COLO668 (cell line): ENCODE measurements around the gene BFAR.
"Not testable (repeated sequence)": the region's sequence is repeated elsewhere in the genome, so short reads cannot be mapped to it uniquely, and the experiment has no call there.

Experiments
- DNase-seq: peaks from one replicate; lab custom pipeline; 2025; ENCODE audit not compliant: unreplicated experiment; lab: John Stamatoyannopoulos, UW

BFAR gene

GRCh38 chr16:14685870-14686793 lies 53.4 kb downstream of the BFAR start:
- not testable (repeated sequence) for DNase-seq

- not testable (repeated sequence) for DNase-seq
Measured at GRCh38 chr16:14694129-14694528, 61.4 kb downstream of the BFAR start, which contains the start of gene PLA2G10. PLA2G10 (minus strand) TSS chr16:14694308; CDS start chr16:14694229, 79 bp downstream.

GRCh38 chr16:14701859-14702258 lies 69.1 kb downstream of the BFAR start:
- DNase-seq = not testable (repeated sequence)

DNA sequence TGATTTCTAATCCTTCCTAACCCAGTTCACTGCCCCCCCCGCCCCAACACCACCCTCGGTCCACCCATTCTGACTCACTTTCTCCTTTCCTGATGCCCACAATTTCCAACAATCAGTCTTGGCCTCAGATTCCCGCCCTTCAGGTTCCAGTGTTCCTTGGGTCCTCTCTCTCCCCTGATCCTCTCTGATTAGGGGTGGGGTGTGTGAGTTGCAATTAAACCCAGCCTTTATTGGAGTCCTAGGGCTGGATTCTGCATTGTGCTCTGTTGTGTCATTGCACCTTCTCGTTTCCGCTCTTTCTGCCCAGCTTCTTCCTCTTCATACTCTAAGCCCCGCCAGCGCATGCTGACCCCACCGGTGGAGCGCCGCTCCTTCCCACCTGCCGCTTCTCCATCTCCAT lies 69.9 kb downstream of the BFAR start:
- not testable (repeated sequence) for DNase-seq

DNA sequence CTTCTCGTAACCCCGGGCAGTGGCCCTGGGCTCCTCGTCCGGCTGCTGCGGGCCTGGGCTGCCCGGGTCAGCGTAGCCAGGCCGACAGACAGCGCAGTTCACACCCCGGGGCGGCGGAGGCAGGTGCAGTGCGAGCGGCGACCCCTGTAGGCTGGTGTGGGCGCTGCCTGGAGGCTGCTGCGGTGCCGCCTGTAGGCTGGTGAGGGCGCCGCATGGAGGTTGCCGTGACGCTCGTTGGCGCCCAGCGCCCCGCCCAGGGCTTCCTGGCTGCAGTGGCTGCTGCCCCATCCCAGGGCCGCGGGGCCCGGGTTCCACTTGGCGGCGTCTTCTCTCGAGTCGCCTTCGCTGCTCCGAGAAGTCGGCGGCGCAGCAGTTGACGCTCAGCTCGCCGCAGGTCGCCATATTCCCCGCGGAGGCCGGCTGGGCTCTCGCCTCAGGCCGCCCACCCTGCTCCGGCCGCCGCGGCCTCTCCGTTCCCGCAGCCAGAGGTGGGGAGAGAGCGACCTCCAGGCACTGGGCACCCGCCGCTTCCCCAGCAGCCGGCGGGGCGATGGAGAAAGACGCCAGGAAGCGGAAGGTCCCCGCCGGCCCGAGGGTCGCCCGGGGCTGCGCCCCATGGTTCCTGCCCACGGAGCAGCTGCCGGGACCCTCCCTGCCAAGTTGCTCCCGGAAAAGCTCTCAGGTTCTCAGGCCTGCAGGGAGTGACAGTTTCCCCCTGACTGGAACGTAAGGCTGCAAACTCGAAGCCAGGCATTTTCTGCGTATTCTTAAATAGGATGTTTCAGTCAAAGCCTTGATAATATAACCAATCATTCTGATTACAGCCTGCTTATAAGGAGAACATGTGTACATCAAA lies 70.6 kb downstream of the BFAR start, which contains the start of gene NPIPA3:
Gene NPIPA3, plus strand, starts transcription at position 256 of the 856 bp plus-strand sequence. CDS start 5,533 bp downstream, outside the sequence.
- not testable (repeated sequence) for DNase-seq
